Endothelial cell of umbilical vein (primary cell): ENCODE results near the gene APOBEC2. TPM values are rescaled to one million over a fixed set of nuclear protein-coding genes. Genes with fewer than 3 reads are reported as not detected.

ENCODE experiments used
- BruUV-seq: library from RNA; stranded (reverse); fragments of 400-500 nt; replicated peaks from 2 replicates; lab custom pipeline; 2021; lab: Mats Ljungman, UMichigan
- CTCF ChIA-PET: fragments of 300-600, 350-600 bp; sonication (Branson Sonifier 250); formaldehyde crosslinking; loops from one replicate; lab custom pipeline; 2021; ENCODE audit warnings: antibody characterized with exemption, inconsistent platforms; lab: Charles Lee
- POLR2A ChIA-PET: fragments of 300-600, 350-600 bp; sonication (Branson Sonifier 250); formaldehyde crosslinking; loops from one replicate; lab custom pipeline; 2021; ENCODE audit warnings: antibody characterized with exemption, inconsistent platforms; lab: Charles Lee
- DNase-seq: peaks from one replicate; pipeline ENCODE4 v3.0.0-alpha.2; 2011; ENCODE audit warnings: low read depth, low spot score
- FAIRE-seq: peaks from 2 replicates; lab custom pipeline; 2011; peaks lifted over from hg19 to GRCh38; lab: Jason Lieb, UNC
- H2AFZ ChIP-seq: 2 replicates; pipeline ENCODE4 v1.6.0; 2012; ENCODE audit warnings: low read depth, low read length, control low read depth, inconsistent platforms
- H3K27ac ChIP-seq: 2 replicates; pipeline ENCODE4 v1.5.1; 2011; ENCODE audit warnings: low read depth, mild to moderate bottlenecking, control low read depth, low read length, moderate library complexity; ENCODE audit not compliant: insufficient read depth
- H3K27me3 ChIP-seq, 2 experiments: 2 replicates each; pipeline versions ENCODE4 v1.6.0 to v1.6.1; 2011; ENCODE audit warnings: low read length in 2 of 2, mixed read lengths in 1 of 2; ENCODE audit not compliant: control insufficient read depth in 2 of 2, insufficient read depth in 2 of 2
- H3K36me3 ChIP-seq, 2 experiments: 2 replicates in 1 of 2; 3 replicates in 1 of 2; pipeline ENCODE4 v1.5.1; 2011; ENCODE audit warnings: low read length in 2 of 2, mild to moderate bottlenecking in 1 of 2, moderate library complexity in 1 of 2; ENCODE audit not compliant: control insufficient read depth in 2 of 2, insufficient read depth in 2 of 2; ENCODE audit errors: extremely low read depth in 1 of 2
- H3K4me1 ChIP-seq: 3 replicates; pipeline ENCODE4 v1.5.1; 2011; ENCODE audit warnings: mild to moderate bottlenecking, low read length; ENCODE audit not compliant: control insufficient read depth, insufficient read depth; ENCODE audit errors: extremely low read depth
- H3K4me2 ChIP-seq: 2 replicates; pipeline ENCODE4 v1.6.1; 2011; ENCODE audit warnings: low read length, control low read depth, mixed read lengths; ENCODE audit not compliant: insufficient read depth
- H3K4me3 ChIP-seq, 3 experiments: fragments of 200-600 bp in 1 of 3; sonication (generic), shearing (Covaris generic) in 1 of 3; replicated peaks in 1 of 3; 2 replicates each; pipeline ENCODE4 v1.5.1; 2011 to 2016; ENCODE audit warnings: control low read depth in 3 of 3, low read length in 3 of 3, mild to moderate bottlenecking in 2 of 3, inconsistent platforms in 1 of 3, low read depth in 1 of 3, moderate library complexity in 1 of 3; ENCODE audit not compliant: insufficient read depth in 1 of 3
- H3K79me2 ChIP-seq: 2 replicates; pipeline ENCODE4 v1.6.0; 2012; ENCODE audit warnings: low read length, inconsistent platforms; ENCODE audit not compliant: control insufficient read depth, insufficient read depth
- H3K9ac ChIP-seq: replicated peaks from 2 replicates; pipeline ENCODE3; 2011; ENCODE audit warnings: low read length, control low read depth; ENCODE audit not compliant: insufficient read depth; ENCODE audit errors: extremely low read depth
- H3K9me1 ChIP-seq: replicated peaks from 3 replicates; pipeline ENCODE4 v1.6.0; 2011; ENCODE audit warnings: mild to moderate bottlenecking, low read length; ENCODE audit not compliant: control insufficient read depth, insufficient read depth; ENCODE audit errors: extremely low read depth
- H3K9me3 ChIP-seq: replicated peaks from 2 replicates; pipeline ENCODE4 v1.5.1; 2012; ENCODE audit warnings: low read length, inconsistent platforms; ENCODE audit not compliant: control insufficient read depth, insufficient read depth
- H4K20me1 ChIP-seq: replicated peaks from 2 replicates; pipeline ENCODE3; 2011; ENCODE audit warnings: mild to moderate bottlenecking, low read length; ENCODE audit not compliant: control insufficient read depth, insufficient read depth; ENCODE audit errors: extremely low read depth
- EZH2 ChIP-seq: IDR thresholded peaks from 2 replicates; pipeline ENCODE4 v1.6.1; 2012; ENCODE audit warnings: borderline replicate concordance, low read depth, mild to moderate bottlenecking, moderate library complexity, low read length, inconsistent platforms; ENCODE audit not compliant: severe bottlenecking
- FOS ChIP-seq: IDR thresholded peaks from 2 replicates; pipeline ENCODE4 v1.6.1; 2011; ENCODE audit warnings: mild to moderate bottlenecking, low read length, moderate library complexity, borderline replicate concordance; ENCODE audit not compliant: insufficient read depth
- GATA2 ChIP-seq: IDR thresholded peaks from 2 replicates; pipeline ENCODE4 v1.7.0; 2011; ENCODE audit warnings: low read depth, mild to moderate bottlenecking, moderate library complexity, mixed read lengths, low read length; ENCODE audit not compliant: insufficient read length, insufficient read depth
- JUN ChIP-seq: IDR thresholded peaks from 2 replicates; pipeline ENCODE4 v1.6.1; 2011; ENCODE audit warnings: borderline replicate concordance, low read depth; ENCODE audit not compliant: insufficient read length, insufficient read depth
- MYC ChIP-seq: IDR thresholded peaks from one replicate; pipeline ENCODE4 v1.6.1; 2011; ENCODE audit warnings: mild to moderate bottlenecking, low read depth, low read length
- POLR2A ChIP-seq: IDR thresholded peaks from 2 replicates; pipeline ENCODE4 v1.6.1; 2012; ENCODE audit warnings: low read depth, mild to moderate bottlenecking, control low read depth, low read length
- POLR2AphosphoS5 ChIP-seq: IDR thresholded peaks from 2 replicates; pipeline ENCODE4 v1.6.1; 2012; ENCODE audit warnings: low read depth, mild to moderate bottlenecking, control low read depth, low read length, moderate library complexity; ENCODE audit not compliant: insufficient read depth
- dilution Hi-C: fragments of 300-500 bp; cut with MboI; formaldehyde crosslinking; loops from one replicate; pipeline ENCODE4 v1.15.0; 2019; ENCODE audit warnings: low sequenced_read_pairs; ENCODE audit not compliant: extremely low pct_ligation_motif_present
- intact Hi-C: fragments of 100-400 bp; cut with micrococcal nuclease; formaldehyde crosslinking; loops from one replicate; pipeline ENCODE4 v1.10.0; 2022
- polyA plus RNA-seq, 4 experiments: library from polyadenylated mRNA; depleted of rRNA in 3 of 4; stranded (reverse) in 3 of 4; unstranded in 1 of 4; fragments of >200 nt; gene quantifications; 2 replicates each; pipeline versions ENCODE4 v1.2.1 to v1.2.3, GENCODE V29; 2011 to 2012; ENCODE audit warnings: missing spikeins in 1 of 4
- total RNA-seq: library from RNA; stranded (reverse); gene quantifications from 2 replicates; pipeline ENCODE4 v1.2.3, GENCODE V29; 2021
- TF ChIP-seq, protein P1 (sequence below): IDR thresholded peaks from 2 replicates; pipeline ENCODE4 v1.6.1; 2011; ENCODE audit not compliant: insufficient read depth, insufficient read length
- TF ChIP-seq, protein P2 (sequence below), 2 donors: IDR thresholded peaks; 1 replicate in 1 of 2; 2 replicates in 1 of 2; pipeline ENCODE4 v1.5.1; 2011; ENCODE audit warnings: low read length in 2 of 2, mild to moderate bottlenecking in 2 of 2, moderate library complexity in 2 of 2, control low read depth in 1 of 2, inconsistent platforms in 1 of 2, low read depth in 1 of 2; ENCODE audit not compliant: insufficient read depth in 1 of 2; ENCODE audit errors: extremely low read depth in 1 of 2

APOBEC2 gene
- total and polyA plus RNA-seq, 2 donors (not counting 3 experiments of a cell fraction or from before 2014, with no cell fraction given), result not detected

DNA sequence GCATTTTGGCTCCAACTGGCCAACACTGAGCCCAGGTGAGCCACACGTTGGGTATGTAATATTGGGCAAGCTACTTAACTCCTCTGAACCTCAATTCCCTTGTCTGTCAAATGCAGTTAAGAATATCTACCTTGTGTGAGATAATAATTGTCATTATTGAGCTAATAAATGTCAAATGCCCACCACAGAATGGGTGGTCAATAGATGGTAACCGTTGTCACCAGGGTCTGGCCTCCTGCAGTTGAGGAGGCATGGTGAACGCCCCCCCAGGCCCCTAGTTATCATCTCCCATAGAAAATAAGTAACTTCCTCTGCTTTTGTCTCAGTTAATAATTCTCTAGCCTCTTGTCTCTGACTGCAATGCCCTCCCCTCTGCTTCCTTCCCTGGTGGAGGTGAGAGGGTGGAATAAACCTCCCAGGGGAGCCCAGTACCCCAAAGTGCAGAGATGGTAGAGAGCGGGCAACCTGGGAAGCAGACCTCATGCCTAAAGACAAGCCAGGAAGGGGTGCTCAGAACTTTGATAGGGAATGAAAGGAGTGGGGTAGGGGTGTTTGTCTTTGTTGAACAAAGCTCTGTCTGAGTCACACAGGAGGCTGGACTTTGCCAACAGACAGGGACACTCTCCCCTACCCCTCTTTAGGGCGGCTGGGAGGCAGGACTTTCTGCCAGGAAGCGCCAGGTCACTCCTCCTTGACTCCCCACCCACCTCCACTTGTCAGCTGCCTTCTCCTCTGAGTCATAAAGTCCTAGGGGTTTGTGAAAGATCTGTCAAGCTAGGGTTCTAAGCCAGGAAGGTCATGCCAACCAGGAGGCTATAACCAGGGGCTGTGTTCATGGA lies 12.7 kb upstream of the APOBEC2 start:
- no TSS peak for BruUV-seq
- DNase-seq (no peak), FAIRE-seq (no peak)
- Histone ChIP-seq H3K27ac (no peak overlapping the region), H3K36me3 (no peaks in the 10 kb centered on the region), H2AFZ (no peak overlapping the region), H3K9me1 (no peaks in the 10 kb centered on the region), H3K4me1 (peaks cover 2% of the 10 kb centered on the region), H3K4me2 (no peak overlapping the region), H3K79me2 (no peaks in the 10 kb centered on the region), H3K4me3 (no peak overlapping the region), H4K20me1 (no peaks in the 10 kb centered on the region), H3K27me3 (peaks cover 0 to 2% of the 10 kb centered on the region in 2 experiments), H3K9ac (no peak overlapping the region), H3K9me3 (no peaks in the 10 kb centered on the region)
- dilution Hi-C loops, result no loop called here
- CTCF ChIA-PET, result interaction anchor here (1.3 to 3.0 kb wide), 11 partner anchors 9 to 497 kb away, joined by 3 to 22 read pairs (median 10); no protein-coding TSS in a partner anchor
- POLR2A ChIA-PET, result no interaction called here
- no peak for TF ChIP-seq GATA2
- no peak for TF ChIP-seq POLR2A
- TF ChIP-seq, protein P1, sequence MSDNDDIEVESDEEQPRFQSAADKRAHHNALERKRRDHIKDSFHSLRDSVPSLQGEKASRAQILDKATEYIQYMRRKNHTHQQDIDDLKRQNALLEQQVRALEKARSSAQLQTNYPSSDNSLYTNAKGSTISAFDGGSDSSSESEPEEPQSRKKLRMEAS, result no peak
- TF ChIP-seq FOS, result no peak
- TF ChIP-seq, protein P2, sequence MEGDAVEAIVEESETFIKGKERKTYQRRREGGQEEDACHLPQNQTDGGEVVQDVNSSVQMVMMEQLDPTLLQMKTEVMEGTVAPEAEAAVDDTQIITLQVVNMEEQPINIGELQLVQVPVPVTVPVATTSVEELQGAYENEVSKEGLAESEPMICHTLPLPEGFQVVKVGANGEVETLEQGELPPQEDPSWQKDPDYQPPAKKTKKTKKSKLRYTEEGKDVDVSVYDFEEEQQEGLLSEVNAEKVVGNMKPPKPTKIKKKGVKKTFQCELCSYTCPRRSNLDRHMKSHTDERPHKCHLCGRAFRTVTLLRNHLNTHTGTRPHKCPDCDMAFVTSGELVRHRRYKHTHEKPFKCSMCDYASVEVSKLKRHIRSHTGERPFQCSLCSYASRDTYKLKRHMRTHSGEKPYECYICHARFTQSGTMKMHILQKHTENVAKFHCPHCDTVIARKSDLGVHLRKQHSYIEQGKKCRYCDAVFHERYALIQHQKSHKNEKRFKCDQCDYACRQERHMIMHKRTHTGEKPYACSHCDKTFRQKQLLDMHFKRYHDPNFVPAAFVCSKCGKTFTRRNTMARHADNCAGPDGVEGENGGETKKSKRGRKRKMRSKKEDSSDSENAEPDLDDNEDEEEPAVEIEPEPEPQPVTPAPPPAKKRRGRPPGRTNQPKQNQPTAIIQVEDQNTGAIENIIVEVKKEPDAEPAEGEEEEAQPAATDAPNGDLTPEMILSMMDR (IDR thresholded peaks at IDR 0.05; ENCODE audit: extremely low read depth in 1 of 2, insufficient read depth in 1 of 2, low read depth in 1 of 2, low read length in 2 of 2), result no peak
- no peak for TF ChIP-seq EZH2
- no peak for TF ChIP-seq JUN
- TF ChIP-seq MYC, result no peak
- TF ChIP-seq POLR2AphosphoS5, result no peak
- intact Hi-C loops, result no loop called here
